HepG2 (cell line): ENCODE results near the gene ZNF48. TPM values are rescaled to one million over a fixed set of nuclear protein-coding genes. Genes with fewer than 3 reads are reported as not detected.

Experiments used
- HNRNPUL1 ChIP-seq: fragments of 200-400 bp; formaldehyde crosslinking; IDR thresholded peaks from 2 replicates; pipeline ENCODE4 v1.6.1; 2017; ENCODE audit warnings: low read depth, mild to moderate bottlenecking, low read length, moderate library complexity
- MTF2 ChIP-seq: sonication (generic); formaldehyde crosslinking; IDR thresholded peaks from 2 replicates; pipeline ENCODE4 v1.5.0; 2020; ENCODE audit warnings: missing genetic modification reagents, borderline replicate concordance
- NFAT5 ChIP-seq: sonication (generic); formaldehyde crosslinking; IDR thresholded peaks from 2 replicates; pipeline ENCODE4 v1.4.0; 2020; ENCODE audit warnings: missing genetic modification reagents
- ZBTB42 ChIP-seq: sonication (generic); formaldehyde crosslinking; IDR thresholded peaks from 2 replicates; pipeline ENCODE4 v1.5.0; 2020; ENCODE audit warnings: mild to moderate bottlenecking, missing genetic modification reagents
- ZNF33A ChIP-seq: sonication (generic); formaldehyde crosslinking; IDR thresholded peaks from 2 replicates; pipeline ENCODE4 v1.5.1; 2020; ENCODE audit warnings: missing genetic modification reagents, mild to moderate bottlenecking, moderate library complexity, borderline replicate concordance
- ZNF652 ChIP-seq: IDR thresholded peaks from 2 replicates; pipeline ENCODE4 v1.6.1; 2016; ENCODE audit warnings: low read depth, borderline replicate concordance
- ZSCAN9 ChIP-seq: IDR thresholded peaks from 2 replicates; pipeline ENCODE4 v1.6.1; 2016; ENCODE audit warnings: borderline replicate concordance
- polyA plus RNA-seq, 8 experiments: library from polyadenylated mRNA; depleted of rRNA in 3 of 8; stranded (reverse) in 7 of 8; unstranded in 1 of 8; fragments of >200 nt; fragmentation: Illumina TruSeq in 4 of 8; extraction: Trizol in 4 of 8; gene quantifications; 2 replicates each; pipeline versions ENCODE4 v1.2.1 to v1.2.3, GENCODE V29; 2011 to 2016; ENCODE audit warnings: low read depth in 4 of 8, missing spikeins in 1 of 8, mixed read lengths in 1 of 8; ENCODE audit not compliant: insufficient read depth in 1 of 8
- total RNA-seq, 5 experiments: library from RNA; depleted of rRNA; stranded (reverse); fragments of >200 nt; fragmentation: Illumina TruSeq; extraction: Trizol; gene quantifications; 2 replicates each; pipeline ENCODE4 v1.2.3, GENCODE V29; 2016; ENCODE audit warnings: low read depth in 1 of 5
- TF ChIP-seq, protein P1 (sequence below): sonication (generic); formaldehyde crosslinking; IDR thresholded peaks from one replicate; pipeline ENCODE4 v1.5.1; 2020; ENCODE audit warnings: mild to moderate bottlenecking, missing genetic modification reagents; ENCODE audit errors: not compliant biosample characterization
- TF ChIP-seq, protein P2 (sequence below): sonication (generic); formaldehyde crosslinking; IDR thresholded peaks from 2 replicates; pipeline ENCODE4 v1.4.0; 2020; ENCODE audit warnings: missing genetic modification reagents, borderline replicate concordance

ZNF48 gene
- total and polyA plus RNA-seq, 2 of the 13 experiments (the other 11 are each of a cell fraction or from before 2014, with no cell fraction given), result 9.9 to 12.3 TPM

GRCh38 chr16:30395155-30395991 is at the start of gene ZNF48 (continued):
- TF ChIP-seq HNRNPUL1 (no peak), MTF2 (no peak; the same call in 1 of the 2 replicates), ZSCAN9 (peak; percentile 44; the same call in 1 of the 2 replicates), ZNF33A (CRISPR knock-in tag) (no peak), ZNF652 (peak; percentile 99), ZBTB42 (CRISPR knock-in tag) (no peak; the same call in 1 of the 2 replicates), NFAT5 (CRISPR knock-in tag) (no peak)
- TF ChIP-seq, protein P1, sequence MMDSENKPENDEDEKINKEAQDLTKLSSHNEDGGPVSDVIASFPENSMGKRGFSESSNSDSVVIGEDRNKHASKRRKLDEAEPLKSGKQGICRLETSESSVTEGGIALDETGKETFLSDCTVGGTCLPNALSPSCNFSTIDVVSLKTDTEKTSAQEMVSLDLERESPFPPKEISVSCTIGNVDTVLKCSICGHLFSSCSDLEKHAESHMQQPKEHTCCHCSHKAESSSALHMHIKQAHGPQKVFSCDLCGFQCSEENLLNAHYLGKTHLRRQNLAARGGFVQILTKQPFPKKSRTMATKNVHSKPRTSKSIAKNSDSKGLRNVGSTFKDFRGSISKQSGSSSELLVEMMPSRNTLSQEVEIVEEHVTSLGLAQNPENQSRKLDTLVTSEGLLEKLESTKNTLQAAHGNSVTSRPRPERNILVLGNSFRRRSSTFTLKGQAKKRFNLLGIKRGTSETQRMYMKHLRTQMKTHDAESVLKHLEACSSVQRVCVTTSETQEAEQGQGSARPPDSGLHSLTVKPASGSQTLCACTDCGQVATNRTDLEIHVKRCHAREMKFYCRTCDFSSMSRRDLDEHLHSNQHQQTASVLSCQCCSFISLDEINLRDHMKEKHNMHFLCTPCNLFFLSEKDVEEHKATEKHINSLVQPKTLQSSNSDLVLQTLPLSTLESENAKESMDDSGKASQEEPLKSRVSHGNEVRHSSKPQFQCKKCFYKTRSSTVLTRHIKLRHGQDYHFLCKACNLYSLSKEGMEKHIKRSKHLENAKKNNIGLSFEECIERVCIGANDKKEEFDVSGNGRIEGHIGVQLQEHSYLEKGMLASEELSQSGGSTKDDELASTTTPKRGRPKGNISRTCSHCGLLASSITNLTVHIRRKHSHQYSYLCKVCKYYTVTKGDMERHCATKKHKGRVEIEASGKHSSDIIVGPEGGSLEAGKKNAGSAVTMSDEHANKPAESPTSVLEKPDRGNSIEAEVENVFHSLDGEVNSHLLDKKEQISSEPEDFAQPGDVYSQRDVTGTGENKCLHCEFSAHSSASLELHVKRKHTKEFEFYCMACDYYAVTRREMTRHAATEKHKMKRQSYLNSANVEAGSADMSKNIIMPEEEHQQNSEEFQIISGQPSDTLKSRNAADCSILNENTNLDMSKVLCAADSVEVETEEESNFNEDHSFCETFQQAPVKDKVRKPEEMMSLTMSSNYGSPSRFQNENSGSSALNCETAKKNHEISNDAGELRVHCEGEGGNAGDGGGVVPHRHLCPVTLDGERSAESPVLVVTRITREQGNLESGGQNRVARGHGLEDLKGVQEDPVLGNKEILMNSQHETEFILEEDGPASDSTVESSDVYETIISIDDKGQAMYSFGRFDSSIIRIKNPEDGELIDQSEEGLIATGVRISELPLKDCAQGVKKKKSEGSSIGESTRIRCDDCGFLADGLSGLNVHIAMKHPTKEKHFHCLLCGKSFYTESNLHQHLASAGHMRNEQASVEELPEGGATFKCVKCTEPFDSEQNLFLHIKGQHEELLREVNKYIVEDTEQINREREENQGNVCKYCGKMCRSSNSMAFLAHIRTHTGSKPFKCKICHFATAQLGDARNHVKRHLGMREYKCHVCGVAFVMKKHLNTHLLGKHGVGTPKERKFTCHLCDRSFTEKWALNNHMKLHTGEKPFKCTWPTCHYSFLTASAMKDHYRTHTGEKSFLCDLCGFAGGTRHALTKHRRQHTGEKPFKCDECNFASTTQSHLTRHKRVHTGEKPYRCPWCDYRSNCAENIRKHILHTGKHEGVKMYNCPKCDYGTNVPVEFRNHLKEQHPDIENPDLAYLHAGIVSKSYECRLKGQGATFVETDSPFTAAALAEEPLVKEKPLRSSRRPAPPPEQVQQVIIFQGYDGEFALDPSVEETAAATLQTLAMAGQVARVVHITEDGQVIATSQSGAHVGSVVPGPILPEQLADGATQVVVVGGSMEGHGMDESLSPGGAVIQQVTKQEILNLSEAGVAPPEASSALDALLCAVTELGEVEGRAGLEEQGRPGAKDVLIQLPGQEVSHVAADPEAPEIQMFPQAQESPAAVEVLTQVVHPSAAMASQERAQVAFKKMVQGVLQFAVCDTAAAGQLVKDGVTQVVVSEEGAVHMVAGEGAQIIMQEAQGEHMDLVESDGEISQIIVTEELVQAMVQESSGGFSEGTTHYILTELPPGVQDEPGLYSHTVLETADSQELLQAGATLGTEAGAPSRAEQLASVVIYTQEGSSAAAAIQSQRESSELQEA, result no peak
- TF ChIP-seq, protein P2, sequence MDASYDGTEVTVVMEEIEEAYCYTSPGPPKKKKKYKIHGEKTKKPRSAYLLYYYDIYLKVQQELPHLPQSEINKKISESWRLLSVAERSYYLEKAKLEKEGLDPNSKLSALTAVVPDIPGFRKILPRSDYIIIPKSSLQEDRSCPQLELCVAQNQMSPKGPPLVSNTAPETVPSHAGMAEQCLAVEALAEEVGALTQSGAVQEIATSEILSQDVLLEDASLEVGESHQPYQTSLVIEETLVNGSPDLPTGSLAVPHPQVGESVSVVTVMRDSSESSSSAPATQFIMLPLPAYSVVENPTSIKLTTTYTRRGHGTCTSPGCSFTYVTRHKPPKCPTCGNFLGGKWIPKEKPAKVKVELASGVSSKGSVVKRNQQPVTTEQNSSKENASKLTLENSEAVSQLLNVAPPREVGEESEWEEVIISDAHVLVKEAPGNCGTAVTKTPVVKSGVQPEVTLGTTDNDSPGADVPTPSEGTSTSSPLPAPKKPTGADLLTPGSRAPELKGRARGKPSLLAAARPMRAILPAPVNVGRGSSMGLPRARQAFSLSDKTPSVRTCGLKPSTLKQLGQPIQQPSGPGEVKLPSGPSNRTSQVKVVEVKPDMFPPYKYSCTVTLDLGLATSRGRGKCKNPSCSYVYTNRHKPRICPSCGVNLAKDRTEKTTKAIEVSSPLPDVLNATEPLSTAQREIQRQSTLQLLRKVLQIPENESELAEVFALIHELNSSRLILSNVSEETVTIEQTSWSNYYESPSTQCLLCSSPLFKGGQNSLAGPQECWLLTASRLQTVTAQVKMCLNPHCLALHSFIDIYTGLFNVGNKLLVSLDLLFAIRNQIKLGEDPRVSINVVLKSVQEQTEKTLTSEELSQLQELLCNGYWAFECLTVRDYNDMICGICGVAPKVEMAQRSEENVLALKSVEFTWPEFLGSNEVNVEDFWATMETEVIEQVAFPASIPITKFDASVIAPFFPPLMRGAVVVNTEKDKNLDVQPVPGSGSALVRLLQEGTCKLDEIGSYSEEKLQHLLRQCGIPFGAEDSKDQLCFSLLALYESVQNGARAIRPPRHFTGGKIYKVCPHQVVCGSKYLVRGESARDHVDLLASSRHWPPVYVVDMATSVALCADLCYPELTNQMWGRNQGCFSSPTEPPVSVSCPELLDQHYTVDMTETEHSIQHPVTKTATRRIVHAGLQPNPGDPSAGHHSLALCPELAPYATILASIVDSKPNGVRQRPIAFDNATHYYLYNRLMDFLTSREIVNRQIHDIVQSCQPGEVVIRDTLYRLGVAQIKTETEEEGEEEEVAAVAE (CRISPR knock-in tag), result no peak; the same call in 1 of the 2 replicates
